Muscle layer of colon (tissue), 2 donors: ENCODE results near the gene ASCC3.

ENCODE experiments used
- H3K27ac ChIP-seq: one replicate; pipeline ENCODE4 v1.7.0; 2013; ENCODE audit warnings: low read depth, mild to moderate bottlenecking, low read length, moderate library complexity
- H3K27me3 ChIP-seq, 2 donors: one replicate each; pipeline ENCODE4 v1.7.0; 2013; ENCODE audit warnings: low read length in 2 of 2, mild to moderate bottlenecking in 2 of 2; ENCODE audit not compliant: insufficient read depth in 2 of 2, control insufficient read depth in 1 of 2
- H3K36me3 ChIP-seq: one replicate; pipeline ENCODE4 v1.7.0; 2013; ENCODE audit warnings: mild to moderate bottlenecking, low read length; ENCODE audit not compliant: insufficient read depth
- H3K4me1 ChIP-seq: one replicate; pipeline ENCODE4 v1.7.0; 2013; ENCODE audit warnings: mild to moderate bottlenecking, low read length; ENCODE audit not compliant: insufficient read depth
- H3K4me3 ChIP-seq, 2 donors: one replicate each; pipeline ENCODE4 v1.7.0; 2013; ENCODE audit warnings: low read length in 2 of 2, low read depth in 1 of 2, mild to moderate bottlenecking in 1 of 2, moderate library complexity in 1 of 2
- H3K9ac ChIP-seq: one replicate; pipeline ENCODE4 v1.7.0; 2013; ENCODE audit warnings: low read length
- H3K9me3 ChIP-seq: one replicate; pipeline ENCODE4 v1.7.0; 2013; ENCODE audit warnings: mild to moderate bottlenecking, low read length
- donor health status: abdominal sarcoma.
- donor health status: Adenocarcinoma of cecum.

ASCC3 gene

GRCh38 chr6:100509101-100509500, 372.0 kb downstream of the ASCC3 start:
- H3K36me3 ChIP-seq = peaks cover 18% of the 10 kb centered on the region
- no peak overlapping the region for H3K9ac ChIP-seq
- no peaks in the 10 kb centered on the region for H3K4me1 ChIP-seq
- no peaks in the 10 kb centered on the region for H3K27me3 ChIP-seq
- no peak overlapping the region for H3K27ac ChIP-seq
- H3K4me3 ChIP-seq = no peak overlapping the region
- no peaks in the 10 kb centered on the region for H3K9me3 ChIP-seq

GRCh38 chr6:100506651-100507050, 374.5 kb downstream of the ASCC3 start:
- Histone ChIP-seq H3K4me3 (no peak overlapping the region), H3K9me3 (no peaks in the 10 kb centered on the region), H3K27ac (no peak overlapping the region), H3K9ac (no peak overlapping the region), H3K36me3 (peaks cover 6% of the 10 kb centered on the region), H3K4me1 (no peaks in the 10 kb centered on the region), H3K27me3 (no peaks in the 10 kb centered on the region)

GRCh38 chr6:100504786-100505737, 376.1 kb downstream of the ASCC3 start:
- H3K4me3 ChIP-seq = no peak overlapping the region
- no peak overlapping the region for H3K9ac ChIP-seq
- H3K4me1 ChIP-seq = no peaks in the 10 kb centered on the region
- no peak overlapping the region for H3K27ac ChIP-seq
- H3K9me3 ChIP-seq = no peaks in the 10 kb centered on the region
- peaks cover 6% of the 10 kb centered on the region for H3K36me3 ChIP-seq
- H3K27me3 ChIP-seq = no peaks in the 10 kb centered on the region

GRCh38 chr6:100503043-100503705, 378.0 kb downstream of the ASCC3 start:
- Histone ChIP-seq H3K9ac (no peak overlapping the region), H3K9me3 (no peaks in the 10 kb centered on the region), H3K27me3 (no peaks in the 10 kb centered on the region), H3K4me3 (no peak overlapping the region), H3K4me1 (no peaks in the 10 kb centered on the region), H3K36me3 (no peaks in the 10 kb centered on the region), H3K27ac (no peak overlapping the region)

GRCh38 chr6:100493206-100493888, 387.8 kb downstream of the ASCC3 start:
- H3K27ac ChIP-seq = no peak overlapping the region
- H3K36me3 ChIP-seq = no peaks in the 10 kb centered on the region
- H3K9ac ChIP-seq = no peak overlapping the region
- H3K27me3 ChIP-seq = no peaks in the 10 kb centered on the region
- no peaks in the 10 kb centered on the region for H3K4me1 ChIP-seq
- no peak overlapping the region for H3K4me3 ChIP-seq
- H3K9me3 ChIP-seq = no peaks in the 10 kb centered on the region

- Histone ChIP-seq H3K27ac (no peak overlapping the region), H3K27me3 (no peaks in the 10 kb centered on the region), H3K4me1 (no peaks in the 10 kb centered on the region), H3K4me3 (no peak overlapping the region), H3K9me3 (no peaks in the 10 kb centered on the region), H3K36me3 (no peaks in the 10 kb centered on the region), H3K9ac (no peak overlapping the region)
Measured at GRCh38 chr6:100491952-100492670, 389.0 kb downstream of the ASCC3 start.

GRCh38 chr6:100490065-100490464, 391.1 kb downstream of the ASCC3 start:
- Histone ChIP-seq H3K9ac (no peak overlapping the region), H3K27me3 (no peaks in the 10 kb centered on the region), H3K9me3 (no peaks in the 10 kb centered on the region), H3K27ac (no peak overlapping the region), H3K36me3 (no peaks in the 10 kb centered on the region), H3K4me1 (no peaks in the 10 kb centered on the region), H3K4me3 (no peak overlapping the region)

GRCh38 chr6:100488244-100488643, 392.9 kb downstream of the ASCC3 start:
- no peak overlapping the region for H3K27ac ChIP-seq
- H3K9me3 ChIP-seq = no peaks in the 10 kb centered on the region
- no peaks in the 10 kb centered on the region for H3K27me3 ChIP-seq
- no peaks in the 10 kb centered on the region for H3K36me3 ChIP-seq
- H3K9ac ChIP-seq = no peak overlapping the region
- H3K4me3 ChIP-seq = no peak overlapping the region
- H3K4me1 ChIP-seq = no peaks in the 10 kb centered on the region

GRCh38 chr6:100487638-100488037, 393.5 kb downstream of the ASCC3 start:
- Histone ChIP-seq H3K9ac (no peak overlapping the region), H3K4me3 (no peak overlapping the region), H3K27ac (no peak overlapping the region), H3K36me3 (no peaks in the 10 kb centered on the region), H3K9me3 (no peaks in the 10 kb centered on the region), H3K4me1 (no peaks in the 10 kb centered on the region), H3K27me3 (no peaks in the 10 kb centered on the region)

GRCh38 chr6:100485268-100485667, 395.9 kb downstream of the ASCC3 start:
- Histone ChIP-seq H3K27ac (no peak overlapping the region), H3K4me3 (no peak overlapping the region), H3K27me3 (no peaks in the 10 kb centered on the region), H3K36me3 (no peaks in the 10 kb centered on the region), H3K9ac (no peak overlapping the region), H3K9me3 (no peaks in the 10 kb centered on the region), H3K4me1 (no peaks in the 10 kb centered on the region)

GRCh38 chr6:100484474-100484873, 396.7 kb downstream of the ASCC3 start:
- no peak overlapping the region for H3K4me3 ChIP-seq
- no peaks in the 10 kb centered on the region for H3K9me3 ChIP-seq
- H3K27me3 ChIP-seq = no peaks in the 10 kb centered on the region
- no peaks in the 10 kb centered on the region for H3K36me3 ChIP-seq
- H3K27ac ChIP-seq = no peak overlapping the region
- no peak overlapping the region for H3K9ac ChIP-seq
- no peaks in the 10 kb centered on the region for H3K4me1 ChIP-seq
